Testis (tissue), 3 donors: ENCODE results near the gene PLXNB3. TPM values are rescaled to one million over a fixed set of nuclear protein-coding genes. Genes with fewer than 3 reads are reported as not detected.

Source experiments
- DNase-seq: peaks from one replicate; pipeline ENCODE4 v3.0.0-alpha.2; 2019
- H3K27ac ChIP-seq, 2 donors: fragments of 200-600 bp; sonication (generic); one replicate each; pipeline ENCODE4 v1.5.1; 2019
- H3K27me3 ChIP-seq: fragments of 200-600 bp; sonication (generic); one replicate; pipeline ENCODE4 v1.5.1; 2019
- H3K36me3 ChIP-seq: fragments of 200-600 bp; sonication (generic); one replicate; pipeline ENCODE4 v1.5.1; 2017; ENCODE audit warnings: low read depth; ENCODE audit errors: missing control alignments
- H3K4me1 ChIP-seq: fragments of 200-600 bp; sonication (generic); one replicate; pipeline ENCODE4 v1.5.1; 2019
- H3K4me3 ChIP-seq, 2 donors: fragments of 200-600 bp; sonication (generic); one replicate each; pipeline ENCODE4 v1.5.1; 2017 to 2019
- H3K9me3 ChIP-seq: fragments of 200-600 bp; sonication (generic); one replicate; pipeline ENCODE4 v1.5.1; 2017
- POLR2A ChIP-seq: fragments of 450-650 bp; IDR thresholded peaks from one replicate; pipeline ENCODE4 v1.6.1; 2017; ENCODE audit warnings: antibody characterized with exemption, mild to moderate bottlenecking, moderate library complexity
- WGBS, 2 donors: methylation state at CpG; one replicate each; pipeline ENCODE4 v1.1.5; 2018; 5-methylcytosine and 5-hydroxymethylcytosine counted together
- intact Hi-C: fragments of 100-400 bp; cut with DNase I; formaldehyde crosslinking; loops from one replicate; pipeline ENCODE4 v1.15.1; 2023; ENCODE audit warnings: low total_unique reads
- polyA plus RNA-seq: library from polyadenylated mRNA; stranded (reverse); fragments of 350-450 nt; fragmentation: Illumina TruSeq; extraction: RNeasy Lipid Tissue Mini Kit (QIAGEN cat#74804); gene quantifications from one replicate; pipeline ENCODE4 v1.2.3, GENCODE V29; 2014; ENCODE audit warnings: low read depth, low replicate concordance; ENCODE audit not compliant: insufficient read depth
- total RNA-seq, 2 donors: library from RNA; depleted of rRNA; stranded (reverse); fragments of >200 nt; gene quantifications; one replicate each; pipeline ENCODE4 v1.2.3, GENCODE V29; 2016
- TF ChIP-seq, protein P1 (sequence below), 3 experiments: fragments of 450-650 bp in 2 of 3; fragments of 200-600 bp in 1 of 3; sonication (generic) in 1 of 3; IDR thresholded peaks; one replicate each; pipeline ENCODE4 v1.5.1; 2016 to 2019; ENCODE audit warnings: antibody characterized with exemption in 3 of 3, mild to moderate bottlenecking in 2 of 3, moderate library complexity in 1 of 3

The PLXNB3 gene
- total and polyA plus RNA-seq, 3 donors from 2014 or later = 28.0 to 57.9 (median 49.3) TPM

DNA sequence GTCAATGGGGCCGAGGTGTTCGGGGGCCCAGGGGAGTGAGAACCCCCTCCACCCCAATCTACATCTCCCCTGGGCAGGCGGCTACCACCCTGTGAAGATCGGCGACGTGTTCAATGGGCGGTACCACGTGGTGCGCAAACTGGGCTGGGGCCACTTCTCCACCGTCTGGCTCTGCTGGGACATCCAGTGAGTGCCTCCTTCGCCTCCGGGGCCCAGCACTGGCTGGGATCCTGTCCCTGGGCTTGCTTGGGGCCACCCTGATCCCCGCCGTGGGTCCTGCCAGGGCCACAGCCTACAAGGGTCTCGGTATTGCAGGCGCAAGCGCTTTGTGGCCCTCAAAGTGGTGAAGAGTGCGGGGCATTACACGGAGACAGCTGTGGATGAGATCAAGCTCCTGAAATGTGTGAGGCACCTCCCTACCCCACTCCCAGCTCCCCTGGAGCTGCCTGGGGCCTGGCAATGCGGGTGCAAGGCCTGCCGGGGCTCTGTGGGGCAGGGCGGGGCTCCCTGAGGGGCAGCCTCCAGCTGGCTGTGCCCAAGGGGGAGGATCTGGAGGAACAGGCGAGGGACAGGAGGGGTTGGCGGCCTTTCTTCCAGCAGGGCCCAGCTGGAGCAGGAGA, 17.5 kb downstream of the PLXNB3 start:
- 95% methylated on average over 8 of the region's 24 CpGs; no CpG with 5 or more reads in 1 of the 2 donors for WGBS, 2 donors
- Histone ChIP-seq H3K36me3 (no peaks in the 10 kb centered on the region), H3K4me3 (no peak overlapping the region), H3K27ac (no peak overlapping the region), H3K27me3 (no peaks in the 10 kb centered on the region), H3K4me1 (no peaks in the 10 kb centered on the region), H3K9me3 (no peaks in the 10 kb centered on the region)
- intact Hi-C loops = no loop called here
- TF ChIP-seq, protein P1, sequence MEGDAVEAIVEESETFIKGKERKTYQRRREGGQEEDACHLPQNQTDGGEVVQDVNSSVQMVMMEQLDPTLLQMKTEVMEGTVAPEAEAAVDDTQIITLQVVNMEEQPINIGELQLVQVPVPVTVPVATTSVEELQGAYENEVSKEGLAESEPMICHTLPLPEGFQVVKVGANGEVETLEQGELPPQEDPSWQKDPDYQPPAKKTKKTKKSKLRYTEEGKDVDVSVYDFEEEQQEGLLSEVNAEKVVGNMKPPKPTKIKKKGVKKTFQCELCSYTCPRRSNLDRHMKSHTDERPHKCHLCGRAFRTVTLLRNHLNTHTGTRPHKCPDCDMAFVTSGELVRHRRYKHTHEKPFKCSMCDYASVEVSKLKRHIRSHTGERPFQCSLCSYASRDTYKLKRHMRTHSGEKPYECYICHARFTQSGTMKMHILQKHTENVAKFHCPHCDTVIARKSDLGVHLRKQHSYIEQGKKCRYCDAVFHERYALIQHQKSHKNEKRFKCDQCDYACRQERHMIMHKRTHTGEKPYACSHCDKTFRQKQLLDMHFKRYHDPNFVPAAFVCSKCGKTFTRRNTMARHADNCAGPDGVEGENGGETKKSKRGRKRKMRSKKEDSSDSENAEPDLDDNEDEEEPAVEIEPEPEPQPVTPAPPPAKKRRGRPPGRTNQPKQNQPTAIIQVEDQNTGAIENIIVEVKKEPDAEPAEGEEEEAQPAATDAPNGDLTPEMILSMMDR (IDR thresholded peaks at IDR 0.05) = no peak
- TF ChIP-seq POLR2A = no peak
- DNase-seq = no peak

DNA sequence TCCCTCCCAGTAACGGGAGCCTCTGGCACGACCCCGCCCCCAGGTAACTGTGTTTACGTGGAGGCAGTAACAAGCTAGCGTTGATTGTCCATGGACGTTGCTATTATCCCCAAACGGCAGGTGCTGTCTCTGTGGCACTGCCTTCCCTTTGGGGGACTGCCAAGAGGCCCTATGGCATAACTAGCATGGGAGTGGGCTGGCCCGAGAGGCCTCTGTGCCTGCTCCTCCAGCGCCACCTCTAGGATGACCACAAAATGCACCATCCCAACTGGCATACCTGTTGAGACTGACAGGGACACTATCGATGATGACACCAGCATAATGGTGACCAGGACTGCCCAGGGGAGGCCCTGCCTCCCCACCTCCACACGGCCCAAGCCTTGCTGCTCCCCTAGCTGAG, 18.3 kb downstream of the PLXNB3 start:
- Histone ChIP-seq H3K36me3 (no peaks in the 10 kb centered on the region), H3K4me1 (no peaks in the 10 kb centered on the region), H3K27ac (no peak overlapping the region), H3K4me3 (no peak overlapping the region), H3K9me3 (no peaks in the 10 kb centered on the region), H3K27me3 (no peaks in the 10 kb centered on the region)
- intact Hi-C loops = no loop called here
- no peak for DNase-seq
- 75% methylated on average over 7 of the region's 11 CpGs; no CpG with 5 or more reads in 1 of the 2 donors for WGBS, 2 donors
- no peak for TF ChIP-seq POLR2A
- TF ChIP-seq, protein P1 (IDR thresholded peaks at IDR 0.05) = no peak

DNA sequence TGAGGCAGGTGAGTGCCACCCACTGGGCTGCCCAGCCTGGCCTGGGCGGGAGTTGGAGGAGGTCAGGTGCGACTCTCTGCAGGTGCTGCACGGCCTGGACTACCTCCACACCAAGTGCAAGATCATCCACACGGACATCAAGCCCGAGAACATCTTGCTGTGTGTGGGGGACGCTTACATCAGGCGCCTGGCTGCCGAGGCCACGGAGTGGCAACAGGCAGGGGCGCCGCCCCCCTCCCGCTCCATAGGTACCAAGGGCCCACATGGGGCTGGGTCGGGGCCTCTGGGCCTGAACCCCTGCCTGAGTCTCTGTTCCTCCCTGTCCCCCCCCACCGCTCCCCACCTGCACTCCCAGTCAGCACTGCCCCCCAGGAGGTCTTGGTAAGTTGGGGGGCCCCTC, 18.8 kb downstream of the PLXNB3 start:
- Histone ChIP-seq H3K27me3 (no peaks in the 10 kb centered on the region), H3K4me1 (no peaks in the 10 kb centered on the region), H3K27ac (no peak overlapping the region), H3K9me3 (no peaks in the 10 kb centered on the region), H3K4me3 (no peak overlapping the region), H3K36me3 (no peaks in the 10 kb centered on the region)
- intact Hi-C loops = no loop called here
- 93% methylated on average over 9 of the region's 14 CpGs; no CpG with 5 or more reads in 1 of the 2 donors for WGBS, 2 donors
- no peak for DNase-seq
- no peak for TF ChIP-seq POLR2A
- TF ChIP-seq, protein P1 (IDR thresholded peaks at IDR 0.05) = no peak

DNA sequence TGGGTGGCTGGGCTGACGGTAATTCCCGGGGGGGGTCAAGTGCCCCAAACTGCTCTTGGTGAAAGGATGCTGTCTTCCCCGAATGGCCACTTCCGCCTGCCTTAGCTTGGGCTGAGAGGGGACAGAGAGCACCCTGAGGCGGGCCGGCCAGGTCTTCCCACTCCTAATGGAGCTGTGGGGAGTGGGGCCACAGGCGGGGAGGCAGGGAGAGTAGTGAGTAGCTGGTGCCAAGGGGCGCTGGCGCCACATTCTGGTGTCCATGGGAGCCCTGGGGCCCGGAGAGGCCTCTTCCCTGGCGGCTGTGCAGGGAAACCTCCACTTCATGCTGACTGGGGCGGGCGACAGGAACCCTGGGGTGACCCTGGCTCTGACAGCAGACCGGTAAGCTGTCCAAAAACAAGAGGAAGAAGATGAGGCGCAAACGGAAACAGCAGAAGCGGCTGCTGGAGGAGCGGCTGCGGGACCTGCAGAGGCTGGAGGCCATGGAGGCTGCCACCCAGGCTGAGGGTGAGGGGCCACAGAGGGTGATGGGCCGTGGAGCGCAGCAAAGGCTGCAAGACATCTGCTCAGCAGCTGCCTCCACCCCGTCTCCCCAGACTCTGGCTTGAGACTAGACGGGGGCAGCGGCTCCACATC, 19.4 kb downstream of the PLXNB3 start:
- intact Hi-C loops = no loop called here
- H3K27ac ChIP-seq = no peak overlapping the region
- 75% methylated on average over 11 to 12 of the region's 24 CpGs for WGBS, 2 donors

More for the DNA sequence above, 19.4 kb downstream of the PLXNB3 start:
- no peaks in the 10 kb centered on the region for H3K27me3 ChIP-seq
- H3K36me3 ChIP-seq = no peaks in the 10 kb centered on the region
- DNase-seq = no peak
- H3K4me1 ChIP-seq = no peaks in the 10 kb centered on the region
- H3K9me3 ChIP-seq = no peaks in the 10 kb centered on the region
- H3K4me3 ChIP-seq = no peak overlapping the region
- TF ChIP-seq, protein P1 (IDR thresholded peaks at IDR 0.05) = no peak
- TF ChIP-seq POLR2A = no peak
